ENCODE data around the gene GTPBP3.
A peak's percentile ranks its signal among the peaks of the same experiment; 100 is the strongest.
"Not testable (repeated sequence)": the region's sequence is repeated elsewhere in the genome, so short reads cannot be mapped to it uniquely, and the experiment has no call there.

The GTPBP3 gene, protein sequence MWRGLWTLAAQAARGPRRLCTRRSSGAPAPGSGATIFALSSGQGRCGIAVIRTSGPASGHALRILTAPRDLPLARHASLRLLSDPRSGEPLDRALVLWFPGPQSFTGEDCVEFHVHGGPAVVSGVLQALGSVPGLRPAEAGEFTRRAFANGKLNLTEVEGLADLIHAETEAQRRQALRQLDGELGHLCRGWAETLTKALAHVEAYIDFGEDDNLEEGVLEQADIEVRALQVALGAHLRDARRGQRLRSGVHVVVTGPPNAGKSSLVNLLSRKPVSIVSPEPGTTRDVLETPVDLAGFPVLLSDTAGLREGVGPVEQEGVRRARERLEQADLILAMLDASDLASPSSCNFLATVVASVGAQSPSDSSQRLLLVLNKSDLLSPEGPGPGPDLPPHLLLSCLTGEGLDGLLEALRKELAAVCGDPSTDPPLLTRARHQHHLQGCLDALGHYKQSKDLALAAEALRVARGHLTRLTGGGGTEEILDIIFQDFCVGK

DNA sequence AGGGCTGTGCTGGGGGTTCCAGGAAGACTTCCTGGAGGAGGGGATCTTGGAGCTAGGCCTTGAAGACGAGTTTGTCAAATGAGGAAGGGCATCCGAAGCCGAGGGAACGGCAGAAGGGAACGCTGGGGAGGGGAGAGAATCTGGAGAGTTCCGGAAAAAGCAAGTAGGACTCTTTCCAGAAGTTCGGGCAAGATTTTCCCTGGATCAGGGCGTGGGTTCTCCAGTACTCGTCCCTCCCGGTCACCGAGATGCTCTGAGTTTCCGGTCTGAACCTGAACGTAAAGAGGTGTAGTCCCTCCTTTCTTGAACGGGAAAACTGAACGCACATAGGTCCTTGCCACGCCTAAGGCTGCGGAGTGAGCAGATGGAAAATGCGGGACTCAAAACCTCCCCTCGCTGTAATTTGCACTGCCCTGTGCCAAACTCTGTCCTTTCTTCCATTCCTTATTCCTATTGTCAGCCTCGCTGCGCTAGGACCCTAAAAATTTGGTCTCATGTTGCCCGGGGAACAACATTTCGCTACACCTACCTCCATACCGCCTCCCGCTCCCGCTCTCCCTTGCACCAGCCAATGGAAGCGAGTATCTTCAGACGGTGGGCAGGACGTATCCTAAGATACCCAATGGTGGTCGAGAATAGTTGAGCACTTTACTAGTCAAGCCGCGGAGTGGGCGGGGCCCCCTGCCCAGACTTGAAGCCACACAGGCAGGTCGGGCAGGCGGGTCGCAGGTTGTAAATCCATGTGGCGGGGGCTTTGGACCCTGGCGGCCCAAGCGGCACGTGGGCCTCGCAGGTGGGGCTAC, at the start of gene GTPBP3:
Gene GTPBP3, plus strand, starts transcription at position 682 of the 803 bp plus-strand sequence. Its CDS starts 59 bp downstream, at position 741.
- DNase-seq, result peak; percentile 100

DNA sequence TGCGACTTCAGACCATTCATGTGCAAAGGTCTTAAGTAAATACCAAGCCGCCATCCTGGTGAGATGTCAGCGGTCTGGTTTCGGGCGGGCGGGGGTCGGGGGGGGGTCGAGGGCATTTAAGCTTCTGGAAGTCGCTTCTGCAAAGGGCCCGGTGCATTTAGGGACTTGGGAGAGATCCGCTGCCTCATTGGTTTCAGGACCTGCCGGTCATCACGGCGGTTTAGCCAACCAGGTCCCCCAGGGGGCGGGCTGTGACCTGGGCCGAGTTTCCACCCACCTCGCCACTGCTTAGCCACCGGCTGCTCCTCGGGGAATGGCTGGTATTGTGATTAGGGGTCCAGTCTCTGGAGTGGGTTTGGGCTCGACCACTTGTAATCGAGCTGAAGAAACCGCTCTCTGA, 47.9 kb upstream of the GTPBP3 start:
- DNase-seq, result peak; percentile 96

DNA sequence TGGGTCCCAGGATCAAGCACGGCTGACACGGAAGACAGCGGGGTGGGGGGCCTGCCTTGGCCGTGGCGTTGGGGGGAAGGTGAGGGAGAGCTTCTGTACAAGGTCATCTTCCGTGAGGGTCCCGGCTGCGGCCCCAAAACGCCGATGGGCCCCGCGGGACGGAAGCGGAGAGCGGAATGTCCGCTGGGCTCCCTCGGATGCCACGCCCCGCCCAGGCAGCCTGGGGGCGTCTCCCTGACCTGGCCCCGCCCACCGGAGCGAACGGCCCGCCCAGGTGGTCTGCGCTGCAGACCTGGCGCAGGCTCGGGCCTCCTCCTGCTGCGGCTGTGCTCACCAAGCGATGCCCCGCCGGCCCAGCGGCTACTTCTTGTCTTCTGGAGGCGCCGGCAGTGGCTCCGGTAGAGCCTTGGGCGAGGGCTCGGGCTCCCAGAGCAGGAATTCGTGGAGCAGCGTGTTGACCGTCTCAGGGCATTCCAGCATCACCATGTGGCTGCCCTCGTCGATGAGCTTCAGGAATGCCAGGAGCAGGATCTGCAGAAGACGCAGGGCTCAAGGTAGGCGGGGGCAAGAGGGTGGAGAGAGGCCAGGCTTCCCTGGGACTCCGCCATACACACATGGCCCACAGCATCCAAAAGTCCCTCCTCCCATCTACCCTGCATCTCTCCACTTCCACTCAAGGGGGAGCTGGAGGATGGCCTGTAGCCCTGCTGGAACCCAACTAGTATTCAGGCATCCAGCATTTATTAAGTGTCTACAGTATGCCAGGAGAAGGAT, 44.9 kb upstream of the GTPBP3 start:
- peak; percentile 97 for DNase-seq

DNA sequence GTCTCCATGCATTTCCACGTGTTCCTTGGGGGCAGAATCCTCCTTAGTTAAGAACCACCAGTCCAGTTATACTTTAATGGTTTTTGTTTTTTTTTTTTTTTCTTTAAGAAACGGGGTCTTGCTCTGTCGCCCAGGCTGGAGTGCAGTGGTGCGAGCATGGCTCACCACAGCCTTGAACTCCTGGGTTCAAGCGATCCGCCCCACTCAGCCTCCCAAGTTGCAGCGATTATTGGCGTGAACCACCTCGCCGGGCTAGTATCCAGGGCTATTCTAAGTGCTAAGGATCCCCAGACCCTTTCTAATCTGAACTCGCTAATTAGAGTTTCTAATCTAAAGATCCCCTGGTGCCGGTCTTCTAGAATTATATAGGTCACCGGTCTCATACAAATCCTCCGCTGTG, 43.7 kb upstream of the GTPBP3 start:
- DNase-seq, result no peak

DNA sequence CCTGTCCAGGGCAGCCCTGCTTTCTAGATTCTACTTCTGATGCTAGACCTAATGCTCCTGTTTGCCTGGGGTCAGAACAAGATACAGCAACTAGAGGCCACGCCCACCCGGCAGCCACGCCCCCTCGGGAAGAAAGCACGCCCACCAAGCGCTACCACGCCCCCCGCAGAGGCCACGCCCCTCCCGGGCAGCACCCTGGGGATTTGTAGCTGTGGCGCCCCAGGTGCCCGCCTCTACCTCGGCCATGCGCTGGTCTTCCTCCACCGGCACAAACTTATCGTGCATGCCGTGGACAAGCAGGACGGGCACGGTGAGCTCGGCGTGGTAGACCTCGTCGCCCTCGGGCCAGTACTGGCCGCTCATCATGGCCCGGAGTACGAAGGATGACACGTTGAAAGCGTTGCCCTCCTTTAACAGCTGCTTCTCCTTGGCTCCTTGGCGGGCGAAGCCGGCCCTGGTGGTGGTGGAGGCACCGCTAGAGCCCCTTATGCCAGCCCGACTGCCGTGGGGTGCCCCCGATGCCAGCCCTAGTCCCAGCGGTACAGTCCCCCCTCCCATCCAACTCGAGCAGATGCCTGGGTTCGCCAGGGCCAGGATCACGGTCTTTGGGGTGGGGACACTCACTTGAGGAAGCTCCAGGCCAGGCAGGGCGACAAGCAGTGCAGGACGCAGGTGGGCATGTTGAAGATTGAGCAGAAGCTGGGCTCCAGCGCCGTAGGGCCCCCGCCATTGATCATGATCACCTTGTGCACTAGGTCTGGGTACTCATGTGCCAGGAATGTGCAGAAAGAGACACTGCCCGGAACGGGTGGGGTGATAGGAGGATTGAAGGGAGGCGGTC, 43.1 kb upstream of the GTPBP3 start:
- peak; percentile 70 for DNase-seq

DNA sequence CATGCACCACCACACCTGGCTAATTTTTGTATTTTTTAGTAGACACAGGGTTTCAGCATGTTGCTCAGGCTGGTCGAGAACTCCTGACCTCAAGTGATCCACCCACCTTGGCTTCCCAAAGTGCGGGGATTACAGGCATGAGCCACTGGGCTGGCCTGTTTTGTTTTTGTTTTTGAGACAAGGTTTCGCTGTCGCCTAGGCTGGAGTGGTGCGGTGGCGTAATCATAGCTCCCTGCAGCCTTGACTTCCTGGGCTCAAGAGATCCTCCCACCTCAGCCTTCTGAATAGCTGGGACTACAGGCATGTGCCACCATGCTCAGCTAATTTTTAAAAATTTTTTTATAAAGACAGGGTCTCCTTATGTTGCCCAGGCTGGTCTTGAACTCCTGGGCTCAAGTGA, 41.8 kb upstream of the GTPBP3 start:
- not testable (repeated sequence) for DNase-seq

DNA sequence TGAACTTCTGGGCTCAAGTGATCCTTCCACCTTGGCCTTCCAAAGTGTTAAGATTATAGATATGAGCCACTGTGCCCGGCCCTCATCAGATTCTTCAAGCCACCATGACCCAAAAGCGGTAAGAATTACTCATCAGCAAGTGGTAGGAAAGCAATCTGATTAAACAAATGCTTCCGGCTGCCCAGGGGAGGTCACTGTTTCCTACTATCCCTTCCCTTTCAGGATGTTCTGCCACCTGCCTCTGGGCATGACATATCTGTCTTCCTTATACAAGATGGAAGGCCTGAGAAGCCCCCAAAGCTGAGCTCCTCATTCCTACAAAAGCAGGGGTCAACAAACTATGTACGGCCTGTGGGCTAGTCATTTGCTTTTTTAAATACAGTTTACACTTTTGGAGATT, 41.1 kb upstream of the GTPBP3 start:
- peak; percentile 42 for DNase-seq

DNA sequence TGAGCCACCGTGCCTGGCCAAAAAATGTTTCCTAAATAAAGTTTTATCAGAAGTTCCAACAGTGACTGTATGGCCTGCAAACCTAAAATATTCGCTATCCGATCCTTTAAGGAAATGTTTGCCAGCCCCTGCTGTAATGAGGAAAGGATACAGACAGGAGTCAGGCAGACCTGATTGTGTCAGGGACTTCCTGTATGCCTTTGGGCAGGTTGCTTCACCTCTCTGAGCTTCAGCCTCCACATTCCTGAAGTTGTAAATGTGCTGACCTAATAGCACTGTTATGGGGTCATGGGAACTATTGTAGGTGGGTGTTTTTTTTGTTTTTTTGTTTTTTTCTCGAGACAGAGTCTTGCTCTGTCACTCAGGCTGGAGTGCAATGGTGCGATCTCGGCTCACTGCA, 40.4 kb upstream of the GTPBP3 start:
- no peak for DNase-seq

DNA sequence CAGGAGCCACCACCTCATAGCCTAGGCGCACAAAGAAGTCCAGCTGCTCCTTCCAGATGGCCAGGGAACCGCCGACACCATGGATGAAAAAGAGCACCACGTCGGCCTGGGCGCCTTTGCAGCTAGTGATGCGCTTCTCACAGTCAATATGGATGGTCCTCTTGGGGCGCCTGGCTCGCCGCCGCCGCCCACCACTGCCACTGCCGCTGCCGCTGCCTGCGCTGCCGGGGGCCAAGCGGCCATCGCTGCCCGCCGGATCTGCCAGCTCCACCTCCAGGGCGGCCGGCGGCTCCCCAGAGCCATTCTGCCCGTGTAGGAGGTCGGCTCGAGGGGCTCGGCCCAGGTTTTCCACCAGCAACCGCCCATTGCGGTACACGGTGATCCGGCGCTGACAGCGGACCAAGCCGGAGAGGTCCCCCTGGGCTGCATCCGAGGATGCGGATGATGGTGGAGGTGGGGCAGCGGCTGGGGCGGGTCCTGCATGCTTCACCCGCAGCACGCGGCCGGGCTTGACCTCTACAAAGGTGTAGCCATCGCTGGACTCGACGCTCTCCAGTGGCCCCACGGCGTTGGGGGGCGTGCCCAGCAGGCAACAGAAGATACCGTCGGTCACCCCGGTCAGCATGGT, 36.2 kb upstream of the GTPBP3 start:
- DNase-seq, result no peak

DNA sequence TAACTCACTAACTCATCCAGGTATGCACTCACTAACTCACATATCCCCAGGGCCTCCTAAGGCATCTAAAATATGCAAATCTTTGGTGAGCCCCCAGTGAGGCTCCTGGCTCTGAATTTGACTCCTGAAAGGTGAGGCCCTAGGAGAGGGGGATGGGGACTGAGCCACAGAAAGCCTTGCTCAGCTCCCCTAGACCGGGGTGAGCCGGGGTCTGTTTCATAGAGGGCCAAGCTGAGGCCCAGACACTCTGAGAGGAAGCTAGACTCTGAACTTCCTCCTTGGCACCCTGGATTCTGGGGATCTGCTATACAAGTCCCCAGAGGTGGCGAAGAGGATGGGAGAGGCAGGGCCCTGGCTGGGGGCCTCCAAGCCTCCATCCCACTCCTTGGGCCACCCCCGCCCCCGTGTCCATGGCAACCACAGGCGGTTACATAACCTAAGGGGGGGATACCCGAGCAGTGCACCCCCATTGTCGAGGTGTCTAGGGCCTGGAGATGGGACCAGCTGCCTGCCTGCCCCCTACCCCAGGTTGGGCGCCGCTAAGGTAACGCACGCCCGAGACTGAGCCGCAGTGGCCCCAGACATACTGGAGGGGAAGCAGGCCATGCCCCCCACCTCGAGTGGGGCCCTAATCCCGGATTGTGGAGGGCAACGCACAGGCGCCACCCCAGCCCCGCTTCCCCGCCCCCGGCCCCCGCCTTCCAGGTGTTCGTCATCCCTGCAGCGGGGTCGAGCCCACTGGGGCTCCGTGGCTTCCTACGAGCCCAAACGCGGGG, 34.8 kb upstream of the GTPBP3 start:
- DNase-seq, result peak; percentile 75

DNA sequence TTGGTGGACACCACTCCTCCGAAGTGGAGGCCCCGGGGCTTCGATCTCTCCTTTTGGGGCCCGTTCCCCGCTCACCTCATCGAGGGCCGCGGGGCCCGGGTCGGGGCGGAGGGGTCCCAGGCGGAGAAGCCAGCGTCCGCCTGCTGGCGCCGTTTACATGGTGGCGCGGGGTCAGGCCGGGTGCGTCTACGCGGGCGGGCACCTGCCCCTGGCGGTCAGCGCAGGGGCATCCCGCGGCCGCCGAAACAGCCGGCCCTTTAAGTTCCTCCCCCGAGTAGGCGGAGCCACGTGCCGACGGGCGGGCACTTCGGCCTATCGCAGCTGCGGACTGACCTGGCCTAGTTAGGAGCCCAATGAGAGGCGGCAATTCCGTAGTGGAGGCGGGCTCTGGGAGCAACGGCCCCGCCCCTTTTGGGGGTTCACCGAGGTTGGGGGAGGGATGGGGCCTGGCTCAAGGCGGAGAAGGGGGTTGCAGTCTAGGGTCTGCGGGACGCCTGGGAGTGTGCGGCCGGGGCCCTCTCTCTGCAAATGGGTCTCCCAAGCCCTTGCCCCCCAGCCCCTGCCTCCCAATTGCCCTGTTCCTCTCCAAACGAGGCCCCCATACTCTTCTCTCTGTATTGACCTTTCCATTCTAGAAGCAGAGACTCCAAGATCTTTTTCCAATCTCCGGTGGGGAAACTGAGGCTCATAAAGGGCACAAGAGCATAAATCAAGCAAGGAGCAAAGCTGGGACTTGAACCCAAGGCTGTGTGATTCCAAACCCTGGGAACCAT, 34.0 kb upstream of the GTPBP3 start, which contains the start of gene ABHD8:
Gene ABHD8, minus strand, starts transcription at position 259 of the 773 bp plus-strand sequence. CDS start 1,809 bp downstream, outside the sequence.
- DNase-seq, result peak; percentile 99

DNA sequence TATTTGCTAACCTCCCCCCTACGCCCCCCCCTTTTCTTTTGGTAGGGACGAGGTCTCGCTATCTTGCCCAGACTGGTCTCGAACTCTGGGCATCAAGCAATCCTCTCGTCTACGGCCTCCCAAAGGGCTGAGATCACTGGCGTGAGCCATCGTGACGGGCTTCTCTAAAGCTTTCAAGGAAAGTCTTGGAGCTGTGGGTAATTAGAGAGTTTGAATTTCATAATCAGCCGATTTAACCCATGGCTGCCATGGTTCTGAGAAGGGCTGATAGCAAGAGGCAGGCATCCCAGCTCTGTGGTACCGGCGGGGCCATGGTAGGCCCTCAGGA, 33.4 kb upstream of the GTPBP3 start:
- no peak for DNase-seq

DNA sequence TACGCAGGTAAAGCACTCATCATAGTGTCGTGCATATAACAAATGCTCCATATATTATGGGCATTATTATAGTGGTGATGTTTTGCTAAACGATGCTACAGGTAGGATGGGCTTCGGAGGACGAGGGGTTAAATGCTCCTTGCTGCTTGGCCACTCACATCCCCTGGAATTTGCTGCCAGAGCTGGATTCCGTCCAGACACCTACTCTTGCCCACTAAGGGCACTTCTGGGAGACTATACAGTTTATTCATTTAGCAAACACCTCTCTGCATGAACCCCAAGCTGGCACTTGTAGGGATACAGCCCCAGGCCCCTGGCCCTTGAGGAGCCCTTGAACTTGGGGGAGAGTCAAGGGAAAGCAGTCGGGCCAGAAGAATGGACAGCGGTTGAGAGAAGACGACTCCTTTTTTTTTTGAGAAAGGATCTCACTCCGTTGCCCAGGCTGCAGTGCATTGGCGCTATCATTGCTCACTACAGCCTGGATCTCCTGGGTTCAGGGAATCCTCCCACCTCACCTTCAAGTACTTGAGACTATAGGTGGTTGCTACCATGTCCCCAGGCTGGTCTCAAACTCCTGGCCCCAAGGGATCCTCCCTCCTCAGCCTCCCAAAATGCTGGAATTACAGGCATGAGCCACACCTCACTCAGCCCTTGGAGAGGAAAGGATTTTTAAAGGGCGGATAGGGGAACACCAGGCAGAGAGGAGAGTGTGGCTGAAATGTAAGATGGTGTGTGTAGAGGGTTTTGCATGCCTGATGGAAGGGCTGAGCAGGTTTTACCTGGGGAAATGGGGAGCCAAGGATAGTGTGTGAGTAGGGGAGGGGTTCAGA, 32.8 kb upstream of the GTPBP3 start:
- DNase-seq, result no peak

DNA sequence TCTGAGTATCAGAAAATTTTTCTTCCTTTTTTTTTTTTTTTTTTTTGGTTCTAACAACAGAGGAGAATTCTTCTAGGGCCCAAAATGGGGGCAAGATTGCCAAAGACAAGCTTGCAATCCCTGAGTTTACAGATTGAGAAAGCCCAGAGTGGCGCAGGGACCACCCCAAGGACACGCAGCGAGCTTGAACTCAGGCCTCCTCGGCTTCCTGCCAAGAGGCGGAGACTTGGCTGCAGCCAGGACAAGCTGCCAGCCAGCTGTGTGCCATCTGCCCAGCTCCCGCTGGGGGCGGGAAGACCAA, 32.2 kb upstream of the GTPBP3 start:
- DNase-seq, result no peak

DNA sequence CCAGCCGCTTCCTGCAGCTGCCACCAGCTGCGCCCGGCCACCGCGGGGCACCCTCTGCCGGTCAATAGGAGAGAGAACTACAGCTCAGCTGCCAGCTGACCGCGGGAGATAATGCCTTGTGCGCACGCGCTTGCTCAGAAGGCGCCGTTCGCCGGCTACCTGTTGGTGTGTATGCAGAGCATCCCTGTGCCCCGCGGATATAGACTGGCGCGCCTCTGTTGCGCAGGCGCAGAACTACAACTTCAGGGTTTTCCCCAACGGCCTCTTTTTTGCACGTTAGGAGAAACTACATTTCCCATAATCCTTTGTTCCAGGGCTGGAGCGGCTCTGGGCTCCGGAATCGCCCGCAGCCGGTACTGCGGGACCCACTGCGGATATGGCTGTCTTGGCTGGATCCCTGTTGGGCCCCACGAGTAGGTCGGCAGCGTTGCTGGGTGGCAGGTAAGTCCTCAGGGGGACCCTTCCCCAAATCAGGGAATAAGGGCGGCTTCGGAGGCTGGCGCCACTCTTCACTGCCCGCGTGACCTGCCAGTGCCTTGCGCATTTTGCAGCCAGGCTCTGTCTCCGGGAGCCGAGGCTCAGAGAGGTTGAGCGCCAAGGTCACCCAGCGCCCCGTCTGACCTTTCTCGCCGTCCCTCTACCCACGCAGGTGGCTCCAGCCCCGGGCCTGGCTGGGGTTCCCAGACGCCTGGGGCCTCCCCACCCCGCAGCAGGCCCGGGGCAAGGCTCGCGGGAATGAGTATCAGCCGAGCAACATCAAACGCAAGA, 31.7 kb upstream of the GTPBP3 start, which contains the start of gene MRPL34:
Gene MRPL34, plus strand, starts transcription at position 356 of the 768 bp plus-strand sequence. Its CDS starts 21 bp downstream, at position 377.
- DNase-seq, result peak; percentile 100

DNA sequence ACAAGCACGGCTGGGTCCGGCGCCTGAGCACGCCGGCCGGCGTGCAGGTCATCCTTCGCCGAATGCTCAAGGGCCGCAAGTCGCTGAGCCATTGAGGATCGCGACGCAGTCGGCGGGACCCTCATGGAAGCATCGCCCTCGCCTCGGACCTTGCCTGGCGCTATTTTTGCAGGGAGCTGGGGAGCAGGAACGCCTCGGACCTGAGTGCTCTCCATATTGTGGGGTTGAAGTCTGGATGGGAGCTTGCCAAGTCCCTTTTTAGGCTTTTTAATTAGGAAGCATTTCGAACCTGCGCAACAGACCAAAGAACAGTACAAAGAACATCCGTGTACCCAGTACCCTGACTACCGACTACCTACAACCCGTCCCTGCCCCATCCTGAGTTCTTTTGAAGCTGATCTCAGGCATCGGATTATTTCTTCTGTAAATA, 31.1 kb upstream of the GTPBP3 start:
- peak; percentile 71 for DNase-seq

DNA sequence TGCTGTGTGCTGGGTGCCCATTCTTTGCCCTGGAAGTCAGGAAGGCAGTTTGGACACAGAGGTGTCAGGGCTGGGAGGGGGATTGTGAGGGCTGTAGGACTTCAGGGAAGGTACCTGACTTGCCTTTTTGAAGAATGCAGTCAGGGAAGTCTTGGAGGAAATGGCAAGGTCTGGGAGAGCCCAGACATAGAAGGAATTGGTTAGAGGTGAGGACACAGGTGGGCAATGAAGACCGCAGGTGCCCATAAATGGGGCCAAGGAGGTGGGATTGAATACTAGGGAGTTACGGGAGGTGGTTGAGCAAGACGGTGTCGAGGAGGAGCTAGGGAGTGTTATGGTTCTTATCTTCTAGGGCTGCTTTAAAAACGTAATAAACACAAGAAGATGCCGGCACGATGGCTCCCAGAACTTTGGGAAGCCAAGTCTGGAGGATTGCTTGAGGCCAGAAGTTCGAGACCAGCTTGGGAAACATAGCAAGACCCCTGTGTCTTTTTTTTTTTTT, 29.4 kb upstream of the GTPBP3 start:
- no peak for DNase-seq

All from NCI-H82 (cell line).